ENCODE data around the gene ZFYVE9.
"Not testable (repeated sequence)": the region's sequence is repeated elsewhere in the genome, so short reads cannot be mapped to it uniquely, and the experiment has no call there.

The ZFYVE9 gene

DNA sequence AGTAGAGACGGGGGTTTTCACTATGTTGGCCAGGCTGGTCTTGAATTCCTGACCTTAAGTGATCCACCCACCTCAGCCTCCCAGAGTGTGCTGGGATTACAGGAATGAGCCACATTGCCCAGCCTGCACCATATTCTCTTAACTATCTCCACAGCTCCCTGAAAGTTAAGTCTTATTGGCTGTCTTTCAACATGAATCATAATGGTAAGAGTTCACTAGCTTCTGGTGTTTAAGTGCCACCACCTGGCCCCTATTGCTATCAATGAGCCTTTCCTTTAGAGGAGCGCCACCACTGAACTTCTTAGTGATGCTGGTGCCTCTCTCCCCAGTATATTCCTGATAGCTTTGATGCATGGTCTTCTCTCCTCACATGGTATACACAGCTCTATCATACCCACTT, 15.7 kb downstream of the ZFYVE9 start:
- Mint-ChIP-seq H3K9me3 (no peaks in the 10 kb centered on the region), H3K27me3 (no peaks in the 10 kb centered on the region), H3K36me3 (ENCODE audit: insufficient read depth) (no peaks in the 10 kb centered on the region), H3K4me1 (peaks cover 19% of the 10 kb centered on the region), H3K4me3 (no peak overlapping the region), H3K27ac (ENCODE audit: low read depth) (no peak overlapping the region)
- DNase-seq (ENCODE audit: low spot score in 2 of 2): no peak
- no peak for ATAC-seq (replicated peaks; ENCODE audit: extremely low read depth, poor library complexity, severe bottlenecking)

GRCh38 chr1:52158218-52158617, 16.3 kb downstream of the ZFYVE9 start:
- Mint-ChIP-seq H3K4me1 (peaks cover 17% of the 10 kb centered on the region), H3K36me3 (ENCODE audit: insufficient read depth) (no peaks in the 10 kb centered on the region), H3K4me3 (no peak overlapping the region), H3K9me3 (no peaks in the 10 kb centered on the region), H3K27me3 (no peaks in the 10 kb centered on the region), H3K27ac (ENCODE audit: low read depth) (no peak overlapping the region)
- ATAC-seq (replicated peaks; ENCODE audit: extremely low read depth, poor library complexity, severe bottlenecking): no peak
- no peak for DNase-seq (ENCODE audit: low spot score in 2 of 2)

- no peak for ATAC-seq (replicated peaks; ENCODE audit: extremely low read depth, poor library complexity, severe bottlenecking)
- DNase-seq (ENCODE audit: low spot score in 2 of 2): no peak
- H3K9me3 Mint-ChIP-seq: no peaks in the 10 kb centered on the region
- no peaks in the 10 kb centered on the region for H3K36me3 Mint-ChIP-seq (ENCODE audit: insufficient read depth)
- no peak overlapping the region for H3K27ac Mint-ChIP-seq (ENCODE audit: low read depth)
- peaks cover 18% of the 10 kb centered on the region for H3K4me1 Mint-ChIP-seq
- no peaks in the 10 kb centered on the region for H3K27me3 Mint-ChIP-seq
- no peak overlapping the region for H3K4me3 Mint-ChIP-seq
Observed at GRCh38 chr1:52159033-52159789, 17.3 kb downstream of the ZFYVE9 start.

GRCh38 chr1:52162947-52163346, 21.1 kb downstream of the ZFYVE9 start:
- no peak overlapping the region for H3K27ac Mint-ChIP-seq (ENCODE audit: low read depth)
- H3K4me3 Mint-ChIP-seq: no peak overlapping the region
- DNase-seq (ENCODE audit: low spot score in 2 of 2): no peak
- no peaks in the 10 kb centered on the region for H3K36me3 Mint-ChIP-seq (ENCODE audit: insufficient read depth)
- no peaks in the 10 kb centered on the region for H3K9me3 Mint-ChIP-seq
- peaks cover 7% of the 10 kb centered on the region for H3K4me1 Mint-ChIP-seq
- H3K27me3 Mint-ChIP-seq: no peaks in the 10 kb centered on the region
- ATAC-seq (replicated peaks; ENCODE audit: extremely low read depth, poor library complexity, severe bottlenecking): no peak

DNA sequence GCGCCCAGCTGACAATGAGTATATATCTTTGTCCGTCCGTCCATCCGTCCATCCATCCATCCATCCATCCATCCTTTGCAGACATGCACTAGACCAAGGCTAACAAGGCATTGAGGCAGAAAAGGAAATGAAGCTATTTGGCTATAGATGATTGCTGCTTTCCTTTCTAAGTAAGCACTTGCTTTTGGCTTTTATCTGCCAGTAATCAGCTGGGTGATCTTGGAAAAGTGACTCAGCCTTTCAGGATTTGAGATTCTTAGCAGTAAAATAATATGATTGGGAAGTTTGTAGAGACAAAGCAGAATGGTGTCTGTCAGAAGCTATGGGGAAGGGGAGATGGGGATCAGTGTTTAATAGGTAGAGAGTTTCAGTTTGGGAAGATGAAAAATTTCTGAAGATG, 22.7 kb downstream of the ZFYVE9 start:
- Mint-ChIP-seq H3K9me3 (no peaks in the 10 kb centered on the region), H3K27ac (ENCODE audit: low read depth) (no peak overlapping the region), H3K27me3 (no peaks in the 10 kb centered on the region), H3K4me1 (peaks cover 10% of the 10 kb centered on the region), H3K4me3 (no peak overlapping the region), H3K36me3 (ENCODE audit: insufficient read depth) (no peaks in the 10 kb centered on the region)
- ATAC-seq (replicated peaks; ENCODE audit: extremely low read depth, poor library complexity, severe bottlenecking): no peak
- no peak for DNase-seq (ENCODE audit: low spot score in 2 of 2)

DNA sequence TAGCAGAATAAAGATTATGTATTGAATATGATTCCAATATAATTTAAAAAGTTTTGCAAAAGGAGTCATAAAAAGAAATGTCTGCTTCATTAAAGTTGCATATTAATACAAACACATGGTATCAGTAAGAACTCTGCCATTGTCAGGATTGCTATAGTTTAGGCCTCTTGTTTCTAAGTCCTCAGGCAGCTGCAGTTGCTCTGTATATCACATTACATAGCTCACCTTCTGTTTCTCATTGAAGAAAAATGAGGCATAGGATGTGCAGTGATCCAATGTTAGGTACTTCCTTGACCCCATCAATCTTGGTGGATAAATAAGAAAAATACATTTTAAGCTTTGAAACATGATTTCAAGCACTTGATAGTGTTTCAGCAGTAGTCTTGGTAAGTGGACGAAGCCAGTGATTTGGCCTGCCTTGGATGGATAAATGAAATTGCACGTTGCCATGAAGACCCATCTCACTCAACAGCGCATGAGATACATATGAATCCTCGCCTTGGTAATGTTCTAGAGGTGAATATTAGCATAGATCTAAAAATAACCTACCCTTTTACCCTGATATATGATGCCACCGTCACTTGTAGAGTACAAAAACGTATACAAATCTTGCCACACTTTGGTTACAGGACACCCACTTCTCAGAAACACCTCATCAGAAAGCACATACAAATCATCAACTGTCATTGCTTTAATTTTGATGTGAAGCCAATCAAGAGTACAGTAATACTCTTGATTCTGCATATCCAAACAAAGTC, 25.3 kb downstream of the ZFYVE9 start:
- no peak overlapping the region for H3K27ac Mint-ChIP-seq (ENCODE audit: low read depth)
- DNase-seq (ENCODE audit: low spot score in 2 of 2) (no peak), ATAC-seq (replicated peaks; ENCODE audit: extremely low read depth, poor library complexity, severe bottlenecking) (no peak)
- no peak overlapping the region for H3K4me3 Mint-ChIP-seq
- H3K36me3 Mint-ChIP-seq (ENCODE audit: insufficient read depth): no peaks in the 10 kb centered on the region
- H3K4me1 Mint-ChIP-seq: peaks cover 10% of the 10 kb centered on the region
- no peaks in the 10 kb centered on the region for H3K27me3 Mint-ChIP-seq
- peaks cover 5% of the 10 kb centered on the region for H3K9me3 Mint-ChIP-seq

DNA sequence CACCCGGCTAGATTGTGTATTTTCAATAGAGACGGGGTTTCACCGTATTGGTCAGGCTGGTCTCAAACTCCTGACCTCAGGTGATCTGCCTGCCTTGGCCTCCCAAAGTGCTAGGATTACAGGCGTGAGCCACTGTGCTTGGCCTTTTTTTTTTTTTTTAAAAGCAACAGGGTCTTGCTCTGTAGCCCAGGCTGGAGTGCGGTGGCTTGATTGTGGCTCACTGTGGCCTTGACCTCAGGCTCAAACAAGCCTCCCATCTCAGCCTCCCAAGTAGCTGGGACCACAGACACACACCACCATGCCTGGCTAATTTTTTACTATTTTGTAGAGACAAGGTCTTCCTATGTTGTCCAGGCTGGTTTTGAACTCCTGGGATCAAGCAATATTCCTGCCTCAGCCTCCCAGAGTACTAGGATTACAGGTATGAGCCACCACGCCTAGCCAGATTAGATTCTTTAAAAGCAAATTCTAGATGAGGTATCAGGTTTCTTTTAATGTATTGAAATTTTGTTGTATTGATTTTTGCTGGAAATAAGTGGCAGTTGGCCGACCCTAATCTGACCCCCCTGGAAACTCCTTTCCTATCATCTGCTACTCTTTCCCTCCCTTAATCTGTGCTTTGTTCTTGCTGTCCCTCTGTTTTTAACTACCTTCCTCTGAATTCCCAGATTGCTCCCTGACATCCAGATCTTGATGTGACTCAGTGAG, 26.6 kb downstream of the ZFYVE9 start:
- H3K27ac Mint-ChIP-seq (ENCODE audit: low read depth): no peak overlapping the region
- ATAC-seq (replicated peaks; ENCODE audit: extremely low read depth, poor library complexity, severe bottlenecking): no peak
- no peak overlapping the region for H3K4me3 Mint-ChIP-seq
- no peaks in the 10 kb centered on the region for H3K27me3 Mint-ChIP-seq
- H3K9me3 Mint-ChIP-seq: peaks cover 5% of the 10 kb centered on the region
- no peaks in the 10 kb centered on the region for H3K36me3 Mint-ChIP-seq (ENCODE audit: insufficient read depth)
- no peak for DNase-seq (ENCODE audit: low spot score in 2 of 2)
- H3K4me1 Mint-ChIP-seq: peaks cover 4% of the 10 kb centered on the region

DNA sequence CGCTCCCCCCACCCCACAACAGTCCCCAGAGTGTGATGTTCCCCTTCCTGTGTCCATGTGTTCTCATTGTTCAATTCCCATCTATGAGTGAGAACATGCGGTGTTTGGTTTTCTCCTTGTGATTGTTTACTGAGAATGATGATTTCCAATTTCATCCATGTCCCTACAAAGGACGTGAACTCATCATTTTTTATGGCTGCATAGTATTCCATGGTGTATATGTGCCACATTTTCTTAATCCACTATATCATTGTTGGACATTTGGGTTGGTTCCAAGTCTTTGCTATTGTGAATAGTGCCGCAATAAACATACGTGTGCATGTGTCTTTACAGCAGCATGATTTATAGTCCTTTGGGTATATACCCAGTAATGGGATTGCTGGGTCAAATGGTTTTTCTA, 29.3 kb downstream of the ZFYVE9 start:
- H3K27ac Mint-ChIP-seq (ENCODE audit: low read depth); DNase-seq (ENCODE audit: low spot score in 2 of 2); H3K27me3 Mint-ChIP-seq; H3K36me3 Mint-ChIP-seq (ENCODE audit: insufficient read depth); H3K4me3 Mint-ChIP-seq; H3K9me3 Mint-ChIP-seq; ATAC-seq (replicated peaks; ENCODE audit: extremely low read depth, poor library complexity, severe bottlenecking): not testable (repeated sequence)
- peaks cover 10% of the 10 kb centered on the region for H3K4me1 Mint-ChIP-seq

DNA sequence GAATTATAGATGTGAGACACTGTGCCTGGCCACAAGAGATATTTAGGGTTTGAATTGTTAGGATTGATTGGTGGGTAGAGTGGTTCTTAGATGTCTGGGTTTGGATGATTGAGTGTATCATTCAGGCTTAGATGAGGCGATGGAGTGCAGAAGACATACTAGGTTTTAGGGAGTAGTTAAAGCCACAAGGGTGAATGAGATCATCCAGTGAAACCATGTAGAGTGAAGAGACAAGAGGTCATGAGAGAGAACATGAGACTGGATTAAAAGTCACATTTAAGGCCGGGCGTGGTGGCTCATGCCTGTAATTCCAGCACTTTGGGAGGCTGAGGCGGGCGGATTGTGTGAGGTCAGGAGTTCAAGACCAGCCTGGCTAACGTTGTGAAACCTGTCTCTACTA, 37.2 kb downstream of the ZFYVE9 start:
- no peak for ATAC-seq (replicated peaks; ENCODE audit: extremely low read depth, poor library complexity, severe bottlenecking)
- Mint-ChIP-seq H3K9me3 (no peaks in the 10 kb centered on the region), H3K27ac (ENCODE audit: low read depth) (no peak overlapping the region), H3K4me1 (peaks cover 12% of the 10 kb centered on the region), H3K4me3 (no peak overlapping the region), H3K36me3 (ENCODE audit: insufficient read depth) (peaks cover 2% of the 10 kb centered on the region), H3K27me3 (no peaks in the 10 kb centered on the region)
- no peak for DNase-seq (ENCODE audit: low spot score in 2 of 2)

DNA sequence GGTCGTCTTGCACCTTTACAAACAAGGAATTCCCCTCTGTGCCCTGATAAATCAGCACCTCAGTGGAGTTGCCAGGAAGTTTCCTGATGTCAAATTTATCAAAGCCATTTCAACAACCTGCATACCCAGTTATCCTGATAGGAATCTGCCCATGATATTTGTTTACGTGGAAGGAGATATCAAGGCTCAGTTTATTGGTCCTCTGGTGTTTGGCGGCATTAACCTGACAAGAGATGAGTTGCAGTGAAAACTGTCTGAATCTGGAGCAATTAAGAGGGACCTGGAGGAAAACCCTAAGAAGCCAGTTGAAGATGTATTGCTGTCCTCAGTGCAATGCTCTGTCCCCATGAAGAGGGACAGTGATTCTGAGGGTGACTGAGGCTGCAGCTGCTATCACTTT, 38.3 kb downstream of the ZFYVE9 start:
- H3K4me1 Mint-ChIP-seq: peaks cover 12% of the 10 kb centered on the region
- H3K4me3 Mint-ChIP-seq: no peak overlapping the region
- no peaks in the 10 kb centered on the region for H3K9me3 Mint-ChIP-seq
- H3K27ac Mint-ChIP-seq (ENCODE audit: low read depth): no peak overlapping the region
- H3K27me3 Mint-ChIP-seq: no peaks in the 10 kb centered on the region
- ATAC-seq (replicated peaks; ENCODE audit: extremely low read depth, poor library complexity, severe bottlenecking): no peak
- DNase-seq (ENCODE audit: low spot score in 2 of 2): no peak
- peaks cover 2% of the 10 kb centered on the region for H3K36me3 Mint-ChIP-seq (ENCODE audit: insufficient read depth)

DNA sequence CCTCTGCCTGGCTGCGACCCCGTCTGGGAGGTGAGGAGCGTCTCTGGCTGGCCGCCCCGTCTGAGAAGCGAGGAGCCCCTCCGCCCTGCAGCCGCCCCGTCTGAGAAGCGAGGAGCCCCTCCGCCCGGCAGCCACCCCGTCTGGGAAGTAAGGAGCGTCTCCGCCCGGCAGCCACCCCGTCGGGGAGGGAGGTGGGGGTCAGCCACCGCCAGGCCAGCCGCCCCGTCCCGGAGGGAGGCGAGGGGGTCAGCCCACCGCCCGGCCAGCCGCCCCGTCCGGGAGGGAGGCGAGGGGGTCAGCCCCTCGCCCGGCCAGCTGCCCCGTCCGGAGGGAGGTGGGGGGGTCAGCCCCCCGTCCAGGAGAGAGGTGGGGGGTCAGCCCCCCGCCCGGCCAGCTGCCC, 39.9 kb downstream of the ZFYVE9 start:
- H3K4me1 Mint-ChIP-seq; H3K27ac Mint-ChIP-seq (ENCODE audit: low read depth); ATAC-seq (replicated peaks; ENCODE audit: extremely low read depth, poor library complexity, severe bottlenecking); H3K4me3 Mint-ChIP-seq; DNase-seq (ENCODE audit: low spot score in 2 of 2); H3K9me3 Mint-ChIP-seq; H3K36me3 Mint-ChIP-seq (ENCODE audit: insufficient read depth); H3K27me3 Mint-ChIP-seq: not testable (repeated sequence)

DNA sequence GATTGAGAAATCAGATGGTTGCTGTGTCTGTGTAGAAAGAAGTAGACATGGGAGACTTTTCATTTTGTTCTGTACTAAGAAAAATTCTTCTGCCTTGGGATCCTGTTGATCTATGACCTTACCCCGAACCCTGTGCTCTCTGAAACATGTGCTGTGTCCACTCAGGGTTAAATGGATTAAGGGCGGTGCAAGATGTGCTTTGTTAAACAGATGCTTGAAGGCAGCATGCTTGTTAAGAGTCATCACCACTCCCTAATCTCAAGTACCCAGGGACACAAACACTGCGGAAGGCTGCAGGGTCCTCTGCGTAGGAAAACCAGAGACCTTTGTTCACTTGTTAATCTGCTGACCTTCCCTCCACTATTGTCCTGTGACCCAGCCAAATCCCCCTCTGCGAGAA, 40.4 kb downstream of the ZFYVE9 start:
- H3K27me3 Mint-ChIP-seq; H3K36me3 Mint-ChIP-seq (ENCODE audit: insufficient read depth); ATAC-seq (replicated peaks; ENCODE audit: extremely low read depth, poor library complexity, severe bottlenecking); H3K9me3 Mint-ChIP-seq; H3K4me3 Mint-ChIP-seq; H3K27ac Mint-ChIP-seq (ENCODE audit: low read depth); DNase-seq (ENCODE audit: low spot score in 2 of 2); H3K4me1 Mint-ChIP-seq: not testable (repeated sequence)
